Astrocyte of the spinal cord (primary cell): ENCODE results near the gene TPST1.

Source experiments
- DNase-seq: peaks from one replicate; pipeline ENCODE4 v3.0.0; 2011; ENCODE audit warnings: low read depth, low spot score
- H3K4me3 ChIP-seq: 2 replicates; pipeline ENCODE4 v1.5.1; 2011; ENCODE audit warnings: low read depth, mild to moderate bottlenecking, low read length, moderate library complexity
- CTCF ChIP-seq: IDR thresholded peaks from 2 replicates; pipeline ENCODE4 v1.5.1; 2012; ENCODE audit warnings: low read depth, mild to moderate bottlenecking, low read length, inconsistent platforms
- in situ Hi-C: cut with HindIII; loops from 2 replicates; pipeline ENCODE4 v1.10.0; 2017; ENCODE audit warnings: low sequenced_read_pairs

TPST1 gene

GRCh38 chr7:66236713-66237303, 31.7 kb downstream of the TPST1 start:
- in situ Hi-C loops = no loop called here
- no peak overlapping the region for H3K4me3 ChIP-seq
- DNase-seq = no peak
- TF ChIP-seq CTCF = no peak

GRCh38 chr7:66237906-66238772, 33.0 kb downstream of the TPST1 start:
- no peak for DNase-seq
- no peak for TF ChIP-seq CTCF
- in situ Hi-C loops = no loop called here
- no peak overlapping the region for H3K4me3 ChIP-seq

- in situ Hi-C loops = no loop called here
- H3K4me3 ChIP-seq = no peak overlapping the region
- DNase-seq = no peak
- no peak for TF ChIP-seq CTCF
Measured at GRCh38 chr7:66238773-66239466, 33.8 kb downstream of the TPST1 start.

GRCh38 chr7:66239467-66239856, 34.3 kb downstream of the TPST1 start:
- no peak for TF ChIP-seq CTCF
- in situ Hi-C loops = no loop called here
- H3K4me3 ChIP-seq = no peak overlapping the region
- DNase-seq = no peak

- no peak overlapping the region for H3K4me3 ChIP-seq
- in situ Hi-C loops = no loop called here
- no peak for TF ChIP-seq CTCF
- DNase-seq = no peak
Measured at GRCh38 chr7:66245008-66245407, 39.9 kb downstream of the TPST1 start.

GRCh38 chr7:66246554-66247171, 41.5 kb downstream of the TPST1 start:
- in situ Hi-C loops = no loop called here
- no peak for DNase-seq
- no peak overlapping the region for H3K4me3 ChIP-seq
- TF ChIP-seq CTCF = no peak
